D721Med (cell line): Measurements from ENCODE around the gene GALNT17.

Source experiments
- DNase-seq: peaks from one replicate; pipeline ENCODE4 v3.0.0; 2011; ENCODE audit warnings: low spot score; ENCODE audit not compliant: insufficient read length
- FAIRE-seq: peaks from 2 replicates; lab custom pipeline; 2011; peaks lifted over from hg19 to GRCh38; lab: Jason Lieb, UNC
- TF ChIP-seq, protein P1 (sequence below): IDR thresholded peaks from 2 replicates; pipeline ENCODE4 v1.5.1; 2012; ENCODE audit warnings: mild to moderate bottlenecking, control low read depth; ENCODE audit not compliant: insufficient read depth; ENCODE audit errors: missing control alignments

GALNT17 gene

GRCh38 chr7:71484380-71484779 lies 352.4 kb downstream of the GALNT17 start:
- TF ChIP-seq, protein P1, sequence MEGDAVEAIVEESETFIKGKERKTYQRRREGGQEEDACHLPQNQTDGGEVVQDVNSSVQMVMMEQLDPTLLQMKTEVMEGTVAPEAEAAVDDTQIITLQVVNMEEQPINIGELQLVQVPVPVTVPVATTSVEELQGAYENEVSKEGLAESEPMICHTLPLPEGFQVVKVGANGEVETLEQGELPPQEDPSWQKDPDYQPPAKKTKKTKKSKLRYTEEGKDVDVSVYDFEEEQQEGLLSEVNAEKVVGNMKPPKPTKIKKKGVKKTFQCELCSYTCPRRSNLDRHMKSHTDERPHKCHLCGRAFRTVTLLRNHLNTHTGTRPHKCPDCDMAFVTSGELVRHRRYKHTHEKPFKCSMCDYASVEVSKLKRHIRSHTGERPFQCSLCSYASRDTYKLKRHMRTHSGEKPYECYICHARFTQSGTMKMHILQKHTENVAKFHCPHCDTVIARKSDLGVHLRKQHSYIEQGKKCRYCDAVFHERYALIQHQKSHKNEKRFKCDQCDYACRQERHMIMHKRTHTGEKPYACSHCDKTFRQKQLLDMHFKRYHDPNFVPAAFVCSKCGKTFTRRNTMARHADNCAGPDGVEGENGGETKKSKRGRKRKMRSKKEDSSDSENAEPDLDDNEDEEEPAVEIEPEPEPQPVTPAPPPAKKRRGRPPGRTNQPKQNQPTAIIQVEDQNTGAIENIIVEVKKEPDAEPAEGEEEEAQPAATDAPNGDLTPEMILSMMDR = no peak
- no peak for FAIRE-seq
- DNase-seq = no peak

- TF ChIP-seq, protein P1 = no peak
- FAIRE-seq (no peak), DNase-seq (no peak)
Observed at GRCh38 chr7:71485586-71485985, 353.6 kb downstream of the GALNT17 start.

GRCh38 chr7:71486414-71486813 lies 354.5 kb downstream of the GALNT17 start:
- TF ChIP-seq, protein P1 = no peak
- no peak for FAIRE-seq
- no peak for DNase-seq

GRCh38 chr7:71486856-71487628 lies 355.1 kb downstream of the GALNT17 start:
- TF ChIP-seq, protein P1 = no peak
- FAIRE-seq (no peak), DNase-seq (no peak)

DNA sequence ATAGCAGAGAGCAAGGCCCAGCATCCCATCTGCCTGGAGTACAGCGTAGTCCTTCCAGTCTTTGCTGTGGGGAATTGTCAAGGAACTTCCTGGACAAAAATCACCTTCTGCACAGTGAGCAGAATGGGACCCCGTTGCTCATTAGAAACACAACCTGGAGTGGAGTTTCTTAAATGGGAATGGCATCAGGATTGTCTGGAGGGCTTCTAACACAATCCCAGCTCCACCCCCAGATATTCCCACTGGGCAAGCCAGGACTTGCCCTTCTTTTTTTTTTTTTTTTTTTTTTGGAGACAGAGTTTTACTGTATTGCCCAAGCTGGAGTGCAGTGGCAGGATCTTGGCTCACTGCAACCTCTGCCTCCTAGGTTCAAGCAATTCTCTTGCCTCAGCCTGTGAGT lies 356.4 kb downstream of the GALNT17 start:
- FAIRE-seq (no peak), DNase-seq (no peak)
- TF ChIP-seq, protein P1 = no peak

DNA sequence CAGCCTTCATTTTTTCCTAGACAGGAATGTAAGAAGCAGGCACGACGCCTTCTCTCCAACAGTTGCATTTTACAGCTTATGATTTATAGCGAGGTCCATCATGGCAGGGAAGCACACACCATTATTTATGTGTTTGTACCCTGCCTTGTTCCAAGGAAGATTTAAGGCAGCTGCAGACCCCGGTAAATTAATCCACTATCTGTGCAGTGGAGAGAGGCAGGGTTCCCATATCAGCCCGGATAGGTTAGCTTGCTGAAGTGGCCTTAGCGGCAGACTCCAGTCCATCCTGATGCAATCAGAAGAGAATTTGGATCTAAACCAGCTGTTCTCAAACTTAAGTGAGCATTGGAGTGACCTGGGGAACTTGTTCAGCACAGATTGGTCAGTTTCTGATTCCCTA lies 359.4 kb downstream of the GALNT17 start:
- TF ChIP-seq, protein P1 = no peak
- FAIRE-seq (no peak), DNase-seq (no peak)

- DNase-seq (no peak), FAIRE-seq (no peak)
- TF ChIP-seq, protein P1 = no peak
Observed at GRCh38 chr7:71495828-71496227, 363.9 kb downstream of the GALNT17 start.
